PC-3 (cell line): ENCODE data around the gene OLFM4. TPM values are rescaled to one million over a fixed set of nuclear protein-coding genes. Genes with fewer than 3 reads are reported as not detected.

Experiments used
- ATAC-seq: fragments of 200-7000 bp; cut with Tn5 transposase; 2 replicates; pipeline ENCODE4 v1.9.1; 2020; ENCODE audit warnings: mild to moderate bottlenecking, moderate library complexity
- BruUV-seq: library from RNA; stranded (reverse); fragments of 400-500 nt; replicated peaks from 2 replicates; lab custom pipeline; 2021; lab: Mats Ljungman, UMichigan
- CTCF ChIA-PET: fragments of 300-600 bp; sonication (Branson Sonifier 250); formaldehyde crosslinking; loops from one replicate; lab custom pipeline; 2022; ENCODE audit warnings: antibody characterized with exemption; lab: Charles Lee
- POLR2A ChIA-PET: fragments of 300-600 bp; sonication (Branson Sonifier 250); formaldehyde crosslinking; loops from one replicate; lab custom pipeline; 2022; ENCODE audit warnings: antibody characterized with exemption; ENCODE audit not compliant: unreplicated experiment; lab: Charles Lee
- DNase-seq: peaks from one replicate; pipeline ENCODE4 v3.0.0-alpha.2; 2015
- H2AFZ ChIP-seq: fragments of 300-600 bp; sonication (generic); 2 replicates; pipeline ENCODE4 v1.6.0; 2016; ENCODE audit warnings: antibody characterized with exemption, low read length
- H3F3A ChIP-seq: fragments of 300-600 bp; sonication (generic); one replicate; pipeline ENCODE4 v1.6.0; 2017; ENCODE audit warnings: antibody characterized with exemption, low read length, control low read depth, mild to moderate bottlenecking; ENCODE audit not compliant: unreplicated experiment
- H3K27ac ChIP-seq: fragments of 300-600 bp; sonication (generic); 2 replicates; pipeline ENCODE4 v1.5.1; 2016; ENCODE audit warnings: mild to moderate bottlenecking, low read length
- H3K27me3 ChIP-seq: fragments of 300-600 bp; sonication (generic); 2 replicates; pipeline ENCODE4 v1.6.1; 2016; ENCODE audit warnings: low read length, mixed read lengths
- H3K36me3 ChIP-seq: fragments of 300-600 bp; sonication (generic); 2 replicates; pipeline ENCODE4 v1.6.1; 2016; ENCODE audit warnings: low read depth, mixed run types, low read length, mixed read lengths
- H3K4me1 ChIP-seq: fragments of 300-600 bp; sonication (generic); 2 replicates; pipeline ENCODE4 v1.5.1; 2016; ENCODE audit warnings: low read length; ENCODE audit not compliant: insufficient read depth
- H3K4me2 ChIP-seq: fragments of 300-600 bp; sonication (generic); 2 replicates; pipeline ENCODE4 v1.6.0; 2016; ENCODE audit warnings: low read length
- H3K4me3 ChIP-seq: fragments of 300-600 bp; sonication (generic); 2 replicates; pipeline ENCODE4 v1.5.1; 2016; ENCODE audit warnings: mild to moderate bottlenecking, low read length, mixed read lengths
- H3K79me2 ChIP-seq: fragments of 300-600 bp; sonication (generic); 2 replicates; pipeline ENCODE4 v1.6.1; 2017; ENCODE audit warnings: low read length, mixed read lengths
- H3K9ac ChIP-seq: fragments of 300-600 bp; sonication (generic); 2 replicates; pipeline ENCODE4 v1.6.0; 2016; ENCODE audit warnings: mild to moderate bottlenecking, low read length
- H3K9me2 ChIP-seq: fragments of 300-600 bp; sonication (generic); replicated peaks from 2 replicates; pipeline ENCODE4 v1.6.1; 2016; ENCODE audit warnings: mixed run types, low read length, mixed read lengths
- H3K9me3 ChIP-seq: fragments of 300-600 bp; sonication (generic); 2 replicates; pipeline ENCODE4 v1.6.1; 2016; ENCODE audit warnings: low read length, mixed read lengths
- H4K20me1 ChIP-seq: fragments of 300-600 bp; sonication (generic); 2 replicates; pipeline ENCODE4 v1.6.1; 2016; ENCODE audit warnings: low read length, mixed read lengths
- EZH2 ChIP-seq: fragments of 300-600 bp; sonication (generic); IDR thresholded peaks from one replicate; pipeline ENCODE4 v1.6.1; 2017; ENCODE audit warnings: antibody characterized with exemption, mild to moderate bottlenecking, low read length; ENCODE audit not compliant: unreplicated experiment
- EZH2phosphoT487 ChIP-seq: fragments of 300-600 bp; sonication (generic); IDR thresholded peaks from 2 replicates; pipeline ENCODE4 v1.6.1; 2018; ENCODE audit warnings: mild to moderate bottlenecking, antibody characterized with exemption, low read length, borderline replicate concordance
- intact Hi-C: fragments of 100-400 bp; cut with micrococcal nuclease; formaldehyde crosslinking; loops from 2 replicates; pipeline ENCODE4 v1.9.0; 2023
- total RNA-seq: library from RNA; depleted of rRNA; stranded (reverse); fragments of >200 nt; gene quantifications from 2 replicates; pipeline ENCODE4 v1.2.3, GENCODE V29; 2014
- TF ChIP-seq, protein P1 (sequence below): fragments of 300-600 bp; sonication (generic); conservative IDR thresholded peaks from 2 replicates; pipeline ENCODE4 v1.5.1; 2017; ENCODE audit warnings: antibody characterized with exemption, low read depth, mild to moderate bottlenecking, low read length

The OLFM4 gene
- total RNA-seq, 1 experiment from 2014 or later = not detected

DNA sequence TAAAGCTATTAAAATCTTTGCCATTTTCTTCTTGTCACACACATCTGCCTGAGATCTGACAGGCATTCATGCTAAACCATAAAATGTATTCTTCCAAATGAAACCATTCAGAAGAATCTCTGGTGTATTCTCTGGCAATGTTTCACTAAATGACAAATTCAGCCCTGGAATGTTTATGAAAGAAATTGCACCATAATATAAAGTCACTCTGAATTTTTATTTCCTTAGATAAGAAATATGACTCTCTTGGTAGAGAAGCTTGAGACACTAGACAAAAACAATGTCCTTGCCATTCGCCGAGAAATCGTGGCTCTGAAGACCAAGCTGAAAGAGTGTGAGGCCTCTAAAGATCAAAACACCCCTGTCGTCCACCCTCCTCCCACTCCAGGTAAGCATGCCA, 14.3 kb downstream of the OLFM4 start:
- Histone ChIP-seq H3K9me2 (no peaks in the 10 kb centered on the region), H4K20me1 (no peaks in the 10 kb centered on the region), H3K27me3 (no peaks in the 10 kb centered on the region), H3K36me3 (no peaks in the 10 kb centered on the region), H3K9me3 (no peaks in the 10 kb centered on the region), H2AFZ (no peak overlapping the region), H3K4me1 (no peaks in the 10 kb centered on the region), H3K9ac (no peak overlapping the region), H3K27ac (no peak overlapping the region), H3K4me2 (no peak overlapping the region), H3K4me3 (no peak overlapping the region), H3K79me2 (no peaks in the 10 kb centered on the region), H3F3A (no peaks in the 10 kb centered on the region)
- ATAC-seq (no peak), DNase-seq (no peak)
- CTCF ChIA-PET = no interaction called here
- TF ChIP-seq EZH2phosphoT487 (no peak), EZH2 (no peak)
- TF ChIP-seq, protein P1, sequence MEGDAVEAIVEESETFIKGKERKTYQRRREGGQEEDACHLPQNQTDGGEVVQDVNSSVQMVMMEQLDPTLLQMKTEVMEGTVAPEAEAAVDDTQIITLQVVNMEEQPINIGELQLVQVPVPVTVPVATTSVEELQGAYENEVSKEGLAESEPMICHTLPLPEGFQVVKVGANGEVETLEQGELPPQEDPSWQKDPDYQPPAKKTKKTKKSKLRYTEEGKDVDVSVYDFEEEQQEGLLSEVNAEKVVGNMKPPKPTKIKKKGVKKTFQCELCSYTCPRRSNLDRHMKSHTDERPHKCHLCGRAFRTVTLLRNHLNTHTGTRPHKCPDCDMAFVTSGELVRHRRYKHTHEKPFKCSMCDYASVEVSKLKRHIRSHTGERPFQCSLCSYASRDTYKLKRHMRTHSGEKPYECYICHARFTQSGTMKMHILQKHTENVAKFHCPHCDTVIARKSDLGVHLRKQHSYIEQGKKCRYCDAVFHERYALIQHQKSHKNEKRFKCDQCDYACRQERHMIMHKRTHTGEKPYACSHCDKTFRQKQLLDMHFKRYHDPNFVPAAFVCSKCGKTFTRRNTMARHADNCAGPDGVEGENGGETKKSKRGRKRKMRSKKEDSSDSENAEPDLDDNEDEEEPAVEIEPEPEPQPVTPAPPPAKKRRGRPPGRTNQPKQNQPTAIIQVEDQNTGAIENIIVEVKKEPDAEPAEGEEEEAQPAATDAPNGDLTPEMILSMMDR = no peak
- POLR2A ChIA-PET = no interaction called here
- no TSS peak for BruUV-seq
- intact Hi-C loops = no loop called here

DNA sequence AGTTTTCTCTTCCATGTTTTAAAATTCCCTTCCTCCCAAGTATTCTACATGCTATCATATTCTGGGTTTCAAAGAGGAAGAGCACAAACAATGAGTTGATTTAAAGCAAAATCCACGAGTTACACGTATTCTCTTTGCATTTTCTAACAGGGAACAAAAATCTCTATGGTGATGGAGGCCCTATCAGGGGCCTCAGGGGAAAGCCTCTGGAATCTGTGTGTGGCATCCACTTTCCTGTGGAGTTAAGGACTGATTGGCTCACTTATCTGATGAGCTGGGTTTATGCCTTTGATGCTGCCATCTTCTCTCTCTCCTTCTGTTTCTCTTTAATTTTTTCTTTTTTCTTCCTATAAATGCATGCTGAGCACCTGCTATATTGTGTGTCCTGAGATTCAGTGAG, 14.8 kb downstream of the OLFM4 start:
- H3K9ac ChIP-seq = no peak overlapping the region
- H3K27me3 ChIP-seq = no peaks in the 10 kb centered on the region
- CTCF ChIA-PET = no interaction called here
- H3K4me1 ChIP-seq = no peaks in the 10 kb centered on the region
- no peak overlapping the region for H2AFZ ChIP-seq
- H3K36me3 ChIP-seq = no peaks in the 10 kb centered on the region
- intact Hi-C loops = no loop called here
- no peak overlapping the region for H3K4me3 ChIP-seq
- ATAC-seq (no peak), DNase-seq (no peak)
- H3K79me2 ChIP-seq = no peaks in the 10 kb centered on the region
- H3K4me2 ChIP-seq = no peak overlapping the region
- no peak overlapping the region for H3K27ac ChIP-seq
- H3F3A ChIP-seq = no peaks in the 10 kb centered on the region
- H4K20me1 ChIP-seq = no peaks in the 10 kb centered on the region
- POLR2A ChIA-PET = no interaction called here
- no TSS peak for BruUV-seq
- TF ChIP-seq EZH2 (no peak), EZH2phosphoT487 (no peak)
- TF ChIP-seq, protein P1 = no peak
- H3K9me2 ChIP-seq = no peaks in the 10 kb centered on the region
- H3K9me3 ChIP-seq = no peaks in the 10 kb centered on the region

DNA sequence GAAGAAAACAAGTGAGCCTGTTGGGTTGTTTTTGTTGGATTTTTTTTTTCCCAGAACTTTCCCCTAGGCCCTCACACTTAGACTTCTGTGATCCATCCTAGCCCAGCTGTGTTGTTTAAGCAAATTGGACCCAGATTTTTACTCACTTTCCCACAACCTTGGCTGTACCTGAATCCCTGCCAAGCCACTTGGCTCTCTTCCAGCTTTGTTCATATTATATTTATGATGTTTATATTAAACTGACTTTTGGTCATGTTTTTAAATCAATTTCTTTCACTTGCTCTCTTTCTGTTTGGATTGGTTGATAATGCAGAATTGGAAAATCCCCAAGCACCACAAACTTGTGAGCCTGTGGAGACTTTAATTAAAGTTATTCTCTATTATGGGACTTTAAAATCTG, 16.6 kb downstream of the OLFM4 start:
- ChIA-PET CTCF (no interaction called here), POLR2A (no interaction called here)
- no TSS peak for BruUV-seq

More for the DNA sequence above, 16.6 kb downstream of the OLFM4 start:
- H3K27me3 ChIP-seq = no peaks in the 10 kb centered on the region
- H3K27ac ChIP-seq = no peak overlapping the region
- intact Hi-C loops = no loop called here
- no peak overlapping the region for H3K4me3 ChIP-seq
- no peak overlapping the region for H3K9ac ChIP-seq
- no peaks in the 10 kb centered on the region for H3K36me3 ChIP-seq
- DNase-seq (no peak), ATAC-seq (no peak)
- no peaks in the 10 kb centered on the region for H3K79me2 ChIP-seq
- no peaks in the 10 kb centered on the region for H3K4me1 ChIP-seq
- H3K9me3 ChIP-seq = no peaks in the 10 kb centered on the region
- no peaks in the 10 kb centered on the region for H3K9me2 ChIP-seq
- no peaks in the 10 kb centered on the region for H4K20me1 ChIP-seq
- H2AFZ ChIP-seq = no peak overlapping the region
- TF ChIP-seq EZH2 = no peak
- TF ChIP-seq, protein P1 = no peak
- TF ChIP-seq EZH2phosphoT487 = no peak
- no peaks in the 10 kb centered on the region for H3F3A ChIP-seq
- H3K4me2 ChIP-seq = no peak overlapping the region
